Vagina (tissue), 2 donors: ENCODE data around the gene GLT1D1.

Experiments
- POLR2A ChIP-seq, 2 donors: fragments of 450-650 bp; IDR thresholded peaks; one replicate each; pipeline ENCODE4 v1.6.1; 2017; ENCODE audit warnings: antibody characterized with exemption in 2 of 2, mild to moderate bottlenecking in 2 of 2, moderate library complexity in 2 of 2
- POLR2AphosphoS5 ChIP-seq, 2 donors: sonication (generic); formaldehyde crosslinking; IDR thresholded peaks; one replicate each; pipeline ENCODE4 v1.9.0; 2017; ENCODE audit warnings: antibody characterized with exemption in 2 of 2, mild to moderate bottlenecking in 2 of 2, low read depth in 1 of 2; ENCODE audit not compliant: insufficient read depth in 1 of 2
- TF ChIP-seq, protein P1 (sequence below), 3 experiments: fragments of 450-650 bp in 2 of 3; fragments of 200-600 bp in 1 of 3; sonication (generic) in 1 of 3; IDR thresholded peaks; one replicate each; pipeline ENCODE4 v1.5.1; 2017 to 2019; ENCODE audit warnings: antibody characterized with exemption in 3 of 3, mild to moderate bottlenecking in 2 of 3, moderate library complexity in 2 of 3

DNA sequence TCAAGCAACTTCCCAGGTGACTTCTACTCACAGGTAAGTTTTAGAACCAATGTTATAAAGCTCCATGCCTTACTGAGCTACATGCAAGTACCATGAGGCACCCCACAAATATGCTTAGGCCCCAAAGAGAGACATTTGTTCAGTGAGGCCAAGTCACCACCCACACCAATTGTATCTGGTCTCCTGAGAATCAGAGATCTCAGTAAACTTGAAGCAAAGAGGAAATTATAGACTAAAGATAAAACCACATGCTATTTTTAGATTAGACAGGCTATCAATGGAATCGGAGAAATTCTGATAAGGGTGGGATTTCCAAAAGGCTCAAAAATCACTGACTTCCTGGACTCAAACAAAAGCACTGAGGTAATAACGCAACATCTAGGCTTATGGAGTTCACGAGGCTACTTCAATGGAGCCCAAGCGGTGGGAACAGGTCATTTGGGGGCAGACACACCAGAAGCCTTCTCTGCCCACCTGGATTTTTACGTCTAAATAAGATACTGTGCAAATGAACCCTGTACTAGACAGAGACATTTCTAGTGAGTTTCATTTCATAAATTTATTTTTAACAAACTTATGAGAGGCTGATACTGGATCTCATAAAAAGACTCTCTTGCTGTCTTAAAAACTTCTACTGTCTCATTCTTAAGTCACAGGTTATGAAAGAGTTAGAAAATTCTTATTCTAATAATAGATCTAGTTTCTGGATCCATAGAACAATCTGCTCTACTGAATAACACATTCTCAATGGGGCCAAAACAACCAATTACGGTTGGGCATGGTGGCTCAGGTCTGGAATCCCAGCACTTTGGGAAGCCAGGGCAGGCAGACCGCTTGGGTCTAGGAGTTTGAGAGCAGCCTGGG is 37.3 kb upstream of the GLT1D1 start:
- TF ChIP-seq, protein P1, sequence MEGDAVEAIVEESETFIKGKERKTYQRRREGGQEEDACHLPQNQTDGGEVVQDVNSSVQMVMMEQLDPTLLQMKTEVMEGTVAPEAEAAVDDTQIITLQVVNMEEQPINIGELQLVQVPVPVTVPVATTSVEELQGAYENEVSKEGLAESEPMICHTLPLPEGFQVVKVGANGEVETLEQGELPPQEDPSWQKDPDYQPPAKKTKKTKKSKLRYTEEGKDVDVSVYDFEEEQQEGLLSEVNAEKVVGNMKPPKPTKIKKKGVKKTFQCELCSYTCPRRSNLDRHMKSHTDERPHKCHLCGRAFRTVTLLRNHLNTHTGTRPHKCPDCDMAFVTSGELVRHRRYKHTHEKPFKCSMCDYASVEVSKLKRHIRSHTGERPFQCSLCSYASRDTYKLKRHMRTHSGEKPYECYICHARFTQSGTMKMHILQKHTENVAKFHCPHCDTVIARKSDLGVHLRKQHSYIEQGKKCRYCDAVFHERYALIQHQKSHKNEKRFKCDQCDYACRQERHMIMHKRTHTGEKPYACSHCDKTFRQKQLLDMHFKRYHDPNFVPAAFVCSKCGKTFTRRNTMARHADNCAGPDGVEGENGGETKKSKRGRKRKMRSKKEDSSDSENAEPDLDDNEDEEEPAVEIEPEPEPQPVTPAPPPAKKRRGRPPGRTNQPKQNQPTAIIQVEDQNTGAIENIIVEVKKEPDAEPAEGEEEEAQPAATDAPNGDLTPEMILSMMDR (IDR thresholded peaks at IDR 0.05), result no peak
- TF ChIP-seq POLR2A (IDR thresholded peaks at IDR 0.05) (no peak), POLR2AphosphoS5 (IDR thresholded peaks at IDR 0.05; ENCODE audit: insufficient read depth in 1 of 2, low read depth in 1 of 2) (no peak)
